GM12801 (cell line): ENCODE data around the gene HHATL.

Experiments
- TF ChIP-seq, protein P1 (sequence below): IDR thresholded peaks from one replicate; pipeline ENCODE4 v1.5.1; 2011; ENCODE audit warnings: control low read depth; ENCODE audit not compliant: insufficient read length; ENCODE audit errors: extremely low read depth

The HHATL gene

DNA sequence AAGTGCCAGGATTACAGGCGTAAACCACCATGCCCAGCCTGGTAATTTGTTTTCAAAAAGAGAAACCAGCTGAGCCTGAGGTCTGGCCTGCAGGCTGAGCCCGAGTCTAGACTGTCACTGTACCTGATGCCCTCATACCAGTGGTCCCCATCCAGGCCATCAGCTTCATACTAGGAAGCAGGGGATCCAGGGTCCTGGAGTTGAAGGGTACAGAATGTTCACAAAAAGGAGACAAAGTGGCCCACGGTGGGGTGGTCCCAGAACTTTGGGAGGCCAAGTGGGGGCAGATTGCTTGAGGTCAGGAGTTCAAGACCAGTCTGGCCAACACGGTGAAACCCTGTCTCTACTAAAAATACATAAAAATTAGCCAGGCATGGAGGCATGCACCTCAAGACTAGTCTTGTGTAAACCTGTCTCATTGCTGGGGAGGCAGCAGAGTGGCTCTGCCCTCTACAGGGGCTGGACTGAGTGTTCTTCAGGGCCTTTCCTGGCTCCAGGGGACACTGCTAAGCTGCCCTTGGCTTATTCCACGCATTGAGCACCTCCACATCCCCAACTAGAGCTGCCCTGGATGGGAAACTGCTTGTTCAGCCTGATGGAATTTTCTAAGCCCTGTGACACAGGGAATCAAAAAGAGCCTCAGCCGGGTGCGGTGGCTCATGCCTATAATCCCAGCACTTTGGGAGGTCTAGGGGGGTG is 7.9 kb upstream of the HHATL start:
- TF ChIP-seq, protein P1, sequence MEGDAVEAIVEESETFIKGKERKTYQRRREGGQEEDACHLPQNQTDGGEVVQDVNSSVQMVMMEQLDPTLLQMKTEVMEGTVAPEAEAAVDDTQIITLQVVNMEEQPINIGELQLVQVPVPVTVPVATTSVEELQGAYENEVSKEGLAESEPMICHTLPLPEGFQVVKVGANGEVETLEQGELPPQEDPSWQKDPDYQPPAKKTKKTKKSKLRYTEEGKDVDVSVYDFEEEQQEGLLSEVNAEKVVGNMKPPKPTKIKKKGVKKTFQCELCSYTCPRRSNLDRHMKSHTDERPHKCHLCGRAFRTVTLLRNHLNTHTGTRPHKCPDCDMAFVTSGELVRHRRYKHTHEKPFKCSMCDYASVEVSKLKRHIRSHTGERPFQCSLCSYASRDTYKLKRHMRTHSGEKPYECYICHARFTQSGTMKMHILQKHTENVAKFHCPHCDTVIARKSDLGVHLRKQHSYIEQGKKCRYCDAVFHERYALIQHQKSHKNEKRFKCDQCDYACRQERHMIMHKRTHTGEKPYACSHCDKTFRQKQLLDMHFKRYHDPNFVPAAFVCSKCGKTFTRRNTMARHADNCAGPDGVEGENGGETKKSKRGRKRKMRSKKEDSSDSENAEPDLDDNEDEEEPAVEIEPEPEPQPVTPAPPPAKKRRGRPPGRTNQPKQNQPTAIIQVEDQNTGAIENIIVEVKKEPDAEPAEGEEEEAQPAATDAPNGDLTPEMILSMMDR, result no peak

DNA sequence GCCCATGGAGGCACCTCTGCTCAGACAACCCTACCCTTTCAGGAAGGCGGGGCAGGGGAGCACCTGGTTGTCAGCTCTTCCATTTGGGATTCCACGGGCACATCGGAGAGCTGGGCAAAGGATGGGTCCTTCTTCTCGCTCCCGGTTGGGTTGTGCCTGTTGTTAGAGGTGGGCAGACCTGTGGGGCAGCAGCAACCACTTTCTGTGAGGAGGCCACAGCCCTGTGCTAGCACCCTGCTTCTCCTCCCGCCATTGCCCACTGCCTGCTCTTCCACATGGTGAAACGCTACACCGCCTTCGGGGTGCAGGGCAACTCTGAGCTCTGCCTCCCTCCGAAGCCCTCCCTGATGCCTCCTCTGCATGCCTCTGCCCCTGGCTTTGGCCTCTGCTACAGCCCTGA is 7.0 kb upstream of the HHATL start:
- TF ChIP-seq, protein P1, result no peak

DNA sequence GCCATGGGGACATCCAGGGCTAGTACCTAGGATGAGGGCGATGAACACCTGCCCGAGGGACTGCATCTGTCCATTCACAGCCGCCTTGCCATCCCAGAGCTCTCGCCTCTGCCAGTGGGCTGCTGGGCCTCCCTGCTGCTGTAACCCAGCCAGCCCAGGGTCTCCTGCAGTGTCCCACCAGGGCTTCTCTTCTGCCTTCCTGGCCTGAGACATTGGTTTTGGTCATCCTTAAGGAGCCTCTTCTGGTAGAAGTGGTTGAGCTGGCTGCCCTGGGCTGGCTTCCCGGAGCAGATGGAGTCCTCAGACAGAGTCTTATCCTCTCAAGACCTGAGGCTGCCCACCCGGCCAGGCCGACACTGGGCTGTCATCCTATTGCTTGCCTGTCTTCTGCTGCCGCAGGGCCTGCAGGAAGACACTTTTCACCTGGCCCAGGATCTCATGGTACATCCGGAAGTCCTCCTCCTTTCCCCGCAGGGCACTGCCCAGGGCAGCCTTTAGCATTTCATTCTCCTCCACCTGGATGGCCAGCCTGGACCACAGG is 6.1 kb upstream of the HHATL start:
- TF ChIP-seq, protein P1, result no peak

DNA sequence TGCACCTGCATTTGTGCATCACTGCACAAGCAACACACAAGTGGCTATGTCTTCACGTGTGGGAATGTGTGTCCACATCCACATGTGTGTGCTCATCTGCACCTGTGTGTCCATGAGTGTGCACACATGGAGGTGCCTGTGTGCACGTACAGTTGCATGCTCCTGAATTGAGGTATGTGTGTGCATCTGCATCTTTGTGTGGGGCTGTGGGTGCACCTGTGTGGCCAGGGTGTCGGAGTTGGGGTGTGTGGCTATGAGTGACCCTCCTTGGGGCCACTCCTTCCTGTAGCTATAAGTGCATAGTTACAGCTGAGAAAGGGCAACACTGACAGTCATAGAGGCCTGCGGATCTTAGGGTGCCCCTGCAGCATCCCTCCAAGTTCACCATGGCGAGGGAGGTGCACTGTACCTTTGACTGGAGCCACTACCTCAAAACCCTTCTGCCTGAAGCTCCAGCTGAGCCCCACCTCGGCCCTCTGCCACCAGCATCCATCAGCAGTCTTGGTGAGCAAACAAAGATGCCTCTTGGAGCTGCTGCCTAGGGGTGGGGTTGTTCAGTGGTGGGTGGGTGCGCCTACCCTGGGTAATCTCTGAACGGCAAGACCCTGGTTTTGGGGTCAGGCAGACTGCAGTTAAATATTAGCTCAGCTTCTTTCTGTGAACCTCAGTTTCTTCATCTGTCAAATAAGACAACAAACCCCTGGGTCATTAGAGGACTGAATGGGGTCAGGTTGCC is 5.2 kb upstream of the HHATL start:
- TF ChIP-seq, protein P1, result no peak

DNA sequence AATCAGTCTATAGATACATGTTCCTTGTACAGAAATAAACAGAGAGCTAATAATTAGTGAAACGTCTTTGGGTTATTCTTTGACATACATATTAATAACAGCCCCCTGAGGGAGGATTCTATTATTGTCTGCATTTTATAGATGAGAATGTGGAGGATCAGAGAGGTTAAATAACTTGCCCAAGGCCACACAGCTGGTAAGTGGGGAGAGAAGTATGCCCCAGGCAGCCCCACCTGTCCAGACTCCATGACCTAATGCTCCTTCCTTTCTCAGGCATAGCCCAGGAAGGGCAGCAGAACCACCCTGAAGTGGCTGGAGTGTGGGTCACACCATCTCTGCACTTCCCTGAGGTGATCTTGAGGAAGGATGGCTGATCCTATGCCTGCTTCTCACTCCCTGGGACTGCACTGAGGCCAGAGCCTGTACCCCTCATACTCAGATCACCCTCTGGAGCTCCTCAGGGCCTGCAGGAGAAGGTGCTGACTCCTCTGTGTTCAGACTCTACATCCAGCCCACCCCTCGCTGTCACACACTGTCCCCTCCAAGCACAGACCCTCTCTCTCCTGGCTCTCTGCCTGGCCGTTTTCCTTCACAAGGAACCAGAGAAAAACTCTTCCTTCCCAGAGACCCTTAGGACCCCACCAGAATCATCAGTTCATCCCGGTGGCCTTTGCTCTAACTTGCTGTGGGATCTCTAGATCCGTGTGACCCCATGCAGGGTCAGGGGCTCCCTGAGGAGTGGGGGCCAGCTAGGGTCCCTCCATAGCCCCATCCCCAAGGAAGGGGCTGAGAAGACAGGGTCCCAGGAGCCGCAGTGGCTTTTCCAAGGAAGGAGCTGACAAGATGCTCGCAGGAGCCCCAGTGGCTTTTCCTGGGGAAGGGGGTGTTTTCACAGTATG is 4.4 kb upstream of the HHATL start:
- TF ChIP-seq, protein P1, result no peak

DNA sequence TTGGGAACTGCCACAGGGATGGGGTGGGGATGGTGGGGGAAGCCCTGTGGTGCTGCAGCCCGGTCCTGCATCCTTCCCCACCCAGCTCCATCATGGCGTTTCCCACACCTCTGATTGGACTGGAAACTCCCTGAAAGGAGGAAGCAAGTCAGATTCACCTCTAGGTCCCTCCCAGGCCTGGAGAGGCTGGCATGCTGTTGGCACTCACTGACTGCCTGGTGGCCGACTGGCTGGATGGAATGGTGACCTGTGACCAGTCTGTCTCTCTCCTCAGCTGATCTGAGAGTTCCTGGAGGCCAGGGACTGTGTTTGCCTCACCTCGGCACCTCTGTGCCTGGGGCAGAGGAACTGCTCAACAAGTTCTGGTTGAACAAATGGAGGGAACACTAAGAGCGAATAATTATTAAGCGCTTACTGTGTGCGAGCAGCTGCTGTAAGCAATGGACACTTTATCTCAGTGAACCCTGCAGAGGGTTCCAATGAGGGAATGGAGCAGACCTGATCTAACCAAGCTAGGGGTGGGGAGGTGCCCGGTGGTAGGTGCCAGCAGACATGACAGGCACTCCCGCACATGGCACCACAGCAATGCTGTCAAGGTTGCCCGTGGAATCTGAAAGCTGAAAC is 3.5 kb upstream of the HHATL start:
- TF ChIP-seq, protein P1, result no peak
